GM19238 (cell line): ENCODE results near the gene CHI3L1.

Experiments used
- DNase-seq: peaks from one replicate; pipeline ENCODE4 v3.0.0; 2011; ENCODE audit warnings: low spot score; ENCODE audit not compliant: insufficient read length

The CHI3L1 gene

GRCh38 chr1:203168991-203169390, 17.5 kb downstream of the CHI3L1 start:
- DNase-seq: no peak

- DNase-seq: no peak
Observed at GRCh38 chr1:203168256-203168786, 18.2 kb downstream of the CHI3L1 start.

- DNase-seq: no peak
Observed at GRCh38 chr1:203167913-203168200, 18.6 kb downstream of the CHI3L1 start.

GRCh38 chr1:203167026-203167912, 19.2 kb downstream of the CHI3L1 start:
- no peak for DNase-seq

DNA sequence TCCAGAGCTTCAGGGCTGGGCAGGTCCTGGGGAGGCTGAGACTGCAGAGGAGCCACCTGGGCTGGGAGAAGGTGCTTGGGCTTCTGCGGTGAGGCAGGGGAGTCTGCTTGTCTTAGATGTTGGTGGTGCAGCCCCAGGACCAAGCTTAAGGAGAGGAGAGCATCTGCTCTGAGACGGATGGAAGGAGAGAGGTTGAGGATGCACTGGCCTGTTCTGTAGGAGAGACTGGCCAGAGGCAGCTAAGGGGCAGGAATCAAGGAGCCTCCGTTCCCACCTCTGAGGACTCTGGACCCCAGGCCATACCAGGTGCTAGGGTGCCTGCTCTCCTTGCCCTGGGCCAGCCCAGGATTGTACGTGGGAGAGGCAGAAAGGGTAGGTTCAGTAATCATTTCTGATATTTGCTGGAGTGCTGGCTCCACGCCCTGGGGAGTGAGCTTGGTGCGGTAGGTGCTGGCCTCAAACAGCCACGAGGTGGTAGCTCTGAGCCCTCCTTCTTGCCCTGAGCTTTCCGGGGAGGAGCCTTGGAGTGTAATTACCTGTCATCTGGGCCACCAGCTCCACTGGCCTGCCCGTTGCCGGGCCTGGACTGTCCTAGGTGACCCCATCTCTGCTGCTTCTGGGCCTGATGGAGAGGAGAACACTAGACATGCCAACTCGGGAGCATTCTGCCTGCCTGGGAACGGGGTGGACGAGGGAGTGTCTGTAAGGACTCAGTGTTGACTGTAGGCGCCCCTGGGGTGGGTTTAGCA, 20.1 kb downstream of the CHI3L1 start:
- no peak for DNase-seq

DNA sequence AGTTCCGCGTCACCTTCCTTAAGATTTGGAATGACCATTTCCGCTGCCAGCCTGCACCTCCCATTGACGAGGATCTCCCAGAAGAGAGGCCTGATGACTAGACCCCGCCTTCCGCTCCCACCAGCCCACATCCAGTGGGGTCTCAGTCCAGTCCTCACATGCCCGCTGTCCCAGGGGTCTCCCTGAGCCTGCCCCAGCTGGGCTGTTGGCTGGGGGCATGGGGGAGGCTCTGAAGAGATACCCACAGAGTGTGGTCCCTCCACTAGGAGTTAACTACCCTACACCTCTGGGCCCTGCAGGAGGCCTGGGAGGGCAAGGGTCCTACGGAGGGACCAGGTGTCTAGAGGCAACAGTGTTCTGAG, 20.7 kb downstream of the CHI3L1 start:
- no peak for DNase-seq

DNA sequence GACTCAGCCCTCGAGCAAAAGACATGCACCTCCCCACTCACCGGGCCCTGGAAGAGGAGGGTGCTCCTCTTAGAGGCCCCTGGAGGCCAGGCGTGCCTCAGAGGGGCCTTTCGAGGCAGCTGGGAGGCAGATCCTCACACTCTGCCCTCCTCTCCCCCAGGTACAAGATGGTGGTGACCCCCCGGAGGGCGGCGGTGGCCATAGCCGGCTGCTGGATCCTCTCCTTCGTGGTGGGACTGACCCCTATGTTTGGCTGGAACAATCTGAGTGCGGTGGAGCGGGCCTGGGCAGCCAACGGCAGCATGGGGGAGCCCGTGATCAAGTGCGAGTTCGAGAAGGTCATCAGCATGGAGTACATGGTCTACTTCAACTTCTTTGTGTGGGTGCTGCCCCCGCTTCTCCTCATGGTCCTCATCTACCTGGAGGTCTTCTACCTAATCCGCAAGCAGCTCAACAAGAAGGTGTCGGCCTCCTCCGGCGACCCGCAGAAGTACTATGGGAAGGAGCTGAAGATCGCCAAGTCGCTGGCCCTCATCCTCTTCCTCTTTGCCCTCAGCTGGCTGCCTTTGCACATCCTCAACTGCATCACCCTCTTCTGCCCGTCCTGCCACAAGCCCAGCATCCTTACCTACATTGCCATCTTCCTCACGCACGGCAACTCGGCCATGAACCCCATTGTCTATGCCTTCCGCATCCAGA, 21.3 kb downstream of the CHI3L1 start:
- DNase-seq: no peak

DNA sequence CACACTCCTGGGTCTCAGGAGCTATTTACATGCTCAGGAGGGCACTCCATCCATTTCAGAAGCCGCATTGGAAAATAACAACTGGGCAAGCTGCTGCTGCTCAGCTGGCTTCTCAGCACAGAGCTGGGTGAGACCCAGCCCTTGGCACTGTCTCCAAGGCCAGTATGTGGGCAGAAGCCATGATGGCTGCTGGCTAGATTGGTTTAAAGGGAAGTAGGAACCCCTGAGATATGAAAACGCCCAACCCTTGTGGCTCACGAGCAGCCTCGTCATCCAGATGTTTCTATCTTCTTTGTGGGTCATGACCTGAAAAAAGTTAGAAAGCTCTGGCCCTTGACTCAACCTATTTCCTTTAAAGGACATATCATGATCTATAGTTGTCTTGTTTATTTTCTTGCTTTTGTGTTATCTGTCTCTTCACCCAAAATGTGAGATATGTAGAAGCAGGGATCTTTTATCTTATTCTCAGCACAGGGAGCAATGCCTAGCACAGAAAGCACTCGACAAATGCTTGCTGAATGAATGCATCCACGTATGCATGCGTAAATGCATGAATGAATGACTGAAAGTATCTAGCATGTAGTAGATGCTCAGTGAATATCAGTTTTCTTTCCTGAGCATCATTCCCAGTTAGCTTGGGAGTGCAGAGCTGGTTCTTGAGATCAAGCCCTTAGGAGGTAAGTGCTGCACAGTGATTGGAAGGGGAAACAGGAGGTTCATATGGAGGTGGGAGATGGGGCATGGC, 22.4 kb downstream of the CHI3L1 start:
- no peak for DNase-seq

- no peak for DNase-seq
Observed at GRCh38 chr1:203162403-203162802, 24.1 kb downstream of the CHI3L1 start.

- DNase-seq: no peak
Observed at GRCh38 chr1:203161703-203162102, 24.8 kb downstream of the CHI3L1 start.

GRCh38 chr1:203161175-203161574, 25.3 kb downstream of the CHI3L1 start:
- no peak for DNase-seq

DNA sequence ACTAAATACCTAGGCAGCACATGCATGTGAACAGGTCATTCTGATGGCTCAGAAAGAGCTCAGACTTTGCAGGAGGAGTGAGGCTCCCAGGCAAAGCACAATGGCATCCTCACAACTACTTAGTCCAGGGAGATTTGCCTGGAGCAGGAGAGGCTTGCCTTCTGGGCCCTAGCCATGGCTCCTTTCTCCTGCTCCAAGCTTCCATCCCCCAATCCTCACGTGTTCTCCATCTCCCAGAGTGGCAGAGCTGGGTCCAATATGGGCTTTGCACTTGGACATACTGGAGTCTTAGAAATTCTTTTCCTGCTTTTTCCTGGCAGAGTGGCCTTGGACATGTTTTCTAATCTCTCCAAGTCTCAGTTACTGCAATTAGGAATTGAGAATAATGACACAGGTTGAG, 26.7 kb downstream of the CHI3L1 start:
- no peak for DNase-seq

DNA sequence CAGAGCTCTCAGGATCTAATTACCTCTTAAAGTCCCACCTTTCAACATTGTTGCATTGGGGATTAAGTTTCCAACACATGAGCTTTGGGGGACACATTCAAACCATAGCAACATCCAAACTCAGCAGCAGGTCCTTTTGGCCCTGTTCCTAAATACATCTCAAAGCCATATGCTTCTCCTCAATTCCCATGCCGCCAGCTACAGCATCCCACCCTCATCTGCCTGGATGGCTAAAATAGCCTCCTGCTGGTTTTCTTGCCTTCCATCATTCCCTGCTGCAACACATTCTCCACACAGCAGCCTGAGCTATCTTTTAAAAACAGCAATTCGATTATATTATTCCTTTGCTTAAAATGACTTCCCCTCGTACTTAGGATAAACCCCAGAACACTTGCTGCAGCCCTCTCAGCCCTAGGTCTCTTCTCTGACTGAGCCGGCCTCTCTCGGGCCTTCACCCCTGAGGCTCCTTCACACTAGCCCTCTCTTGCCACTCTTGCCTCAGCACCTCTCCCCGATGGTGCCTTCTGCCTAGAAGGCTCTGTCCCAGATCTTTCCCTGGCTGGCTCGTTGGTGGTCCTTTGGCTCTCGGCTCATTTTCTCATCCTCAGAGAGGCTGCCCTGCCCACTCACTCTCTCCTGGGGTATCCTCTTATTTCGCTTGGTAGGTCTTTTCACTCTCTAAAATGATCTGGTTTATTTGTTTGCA, 27.4 kb downstream of the CHI3L1 start:
- DNase-seq: no peak

GRCh38 chr1:203158423-203158822, 28.1 kb downstream of the CHI3L1 start:
- no peak for DNase-seq

DNA sequence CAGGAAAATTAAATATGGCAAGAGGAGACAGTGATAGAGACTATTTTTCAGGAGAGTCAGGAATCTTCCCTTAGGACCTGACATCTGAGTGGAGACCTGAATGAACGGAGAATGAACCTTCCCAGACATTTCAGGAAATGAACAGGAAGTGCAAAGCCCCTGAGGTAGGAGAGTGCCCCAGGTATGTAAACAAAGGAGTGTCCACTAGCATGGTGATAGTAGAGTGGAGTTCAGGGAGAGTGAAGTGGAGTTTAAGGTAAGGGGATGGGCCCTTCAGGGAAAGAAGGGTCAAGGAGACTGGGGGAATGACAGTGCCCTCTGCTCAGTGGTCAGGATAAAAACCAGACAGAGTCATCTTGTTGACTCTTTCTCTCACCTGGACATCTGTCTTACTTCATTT, 30.2 kb downstream of the CHI3L1 start:
- DNase-seq: no peak

- no peak for DNase-seq
Observed at GRCh38 chr1:203153989-203154821, 32.3 kb downstream of the CHI3L1 start.

GRCh38 chr1:203153051-203153988, 33.2 kb downstream of the CHI3L1 start:
- DNase-seq: no peak

GRCh38 chr1:203152158-203153034, 34.1 kb downstream of the CHI3L1 start:
- no peak for DNase-seq
